ENCODE data around the gene VMA21. TPM values are rescaled to one million over a fixed set of nuclear protein-coding genes. Genes with fewer than 3 reads are reported as not detected.

Gene VMA21
- total RNA-seq, 1 donor from 2014 or later = 25.5 TPM

Other genes starting within 250 kb of the VMA21 start
- gene GPR50, start 220.6 kb upstream of the VMA21 start, total RNA-seq = not detected
- not detected for gene PASD1, start 166.5 kb downstream of the VMA21 start, total RNA-seq

Data from esophagus mucosa (tissue), 1 donor.